Heart right ventricle (tissue), 16 donors: ENCODE results near the gene GALNT18. TPM values are rescaled to one million over a fixed set of nuclear protein-coding genes. Genes with fewer than 3 reads are reported as not detected.

ENCODE experiments used
- ATAC-seq, 8 donors: fragments of 200-7000 bp; cut with Tn5 transposase; one replicate each; pipeline ENCODE4 v1.9.1; 2020; ENCODE audit warnings: mild to moderate bottlenecking in 8 of 8, moderate library complexity in 8 of 8, moderate number of reproducible peaks in 1 of 8
- DNase-seq, 2 donors: peaks; one replicate each; pipeline ENCODE4 v3.0.0-alpha.2; 2020
- H3K27ac ChIP-seq, 10 donors: fragments of 200-600 bp; sonication (generic) in 2 of 10; one replicate each; pipeline versions ENCODE4 v1.5.0 to v1.8.0; 2020 to 2022; ENCODE audit warnings: mild to moderate bottlenecking in 3 of 10
- H3K27me3 ChIP-seq, 7 donors: fragments of 200-600 bp; one replicate each; pipeline ENCODE4 v1.8.0; 2021 to 2022; ENCODE audit warnings: mild to moderate bottlenecking in 2 of 7
- H3K36me3 ChIP-seq, 9 donors: fragments of 200-600 bp; sonication (generic) in 1 of 9; one replicate each; pipeline versions ENCODE4 v1.5.0 to v1.8.0; 2020 to 2022; ENCODE audit warnings: mild to moderate bottlenecking in 2 of 9
- H3K4me1 ChIP-seq, 9 donors: fragments of 200-600 bp; sonication (generic) in 1 of 9; one replicate each; pipeline versions ENCODE4 v1.5.0 to v1.8.0; 2020 to 2022; ENCODE audit warnings: mild to moderate bottlenecking in 4 of 9
- H3K4me3 ChIP-seq, 10 donors: fragments of 200-600 bp; sonication (generic) in 2 of 10; one replicate each; pipeline versions ENCODE4 v1.5.0 to v1.8.0; 2020 to 2022; ENCODE audit warnings: mild to moderate bottlenecking in 7 of 10, moderate library complexity in 2 of 10
- H3K9me3 ChIP-seq, 11 donors: fragments of 200-600 bp in 10 of 11; sonication (generic) in 2 of 11; one replicate each; pipeline versions ENCODE4 v1.5.0 to v1.8.0; 2013 to 2022; ENCODE audit warnings: mild to moderate bottlenecking in 2 of 11, control low read depth in 1 of 11, moderate library complexity in 1 of 11
- WGBS, 2 donors: extraction: QIAGEN DNeasy Blood & Tissue Kit; methylation state at CpG; one replicate each; pipeline ENCODE4 v1.1.7; 2013; ENCODE audit warnings: inconsistent platforms in 1 of 2; 5-methylcytosine and 5-hydroxymethylcytosine counted together
- intact Hi-C, 10 donors: fragments of 100-400 bp; cut with DNase I; formaldehyde crosslinking; loops; one replicate each; pipeline versions ENCODE4 v1.11.1 to v1.14.2; 2022
- polyA plus RNA-seq, 2 donors: library from polyadenylated mRNA; stranded (reverse); fragments of 200-250 nt; gene quantifications; one replicate each; pipeline ENCODE4 v1.2.3, GENCODE V29; 2013
- total RNA-seq, 10 donors: library from RNA; stranded (reverse); fragmentation: NEBNext Ultra II Directional in 3 of 10; extraction: Animal tissue kit (Norgen Biotek cat#: 25700) in 3 of 10; gene quantifications; one replicate each; pipeline versions ENCODE4 v1.2.1 to v1.2.4, GENCODE V29; 2021 to 2023
- TF ChIP-seq, protein P1 (sequence below), 9 donors: fragments of 200-600 bp; sonication (generic) in 2 of 9; IDR thresholded peaks; one replicate each; pipeline versions ENCODE4 v1.5.0 to v1.8.0; 2021 to 2022; ENCODE audit warnings: antibody characterized with exemption in 9 of 9, mild to moderate bottlenecking in 5 of 9, moderate library complexity in 1 of 9
- donor health status: Arrhythmogenic right ventricular cardiomyopathy.
- donor health status: ischemic (EF 13 %, LVEDD 7.1; RV severe dilation, severe dysfunction).
- donor health status: healthy with polysubstance abuse.
- donor health status: DM: no; HTN: yes; CAD: no.
- donor health status: DM: no; HTN: no; CAD: no.
- donor health status: ischemic (EF 25% LVEDD 6.9; RV normal size, moderate dysfunction).
- donor health status: ischemic (EF 25% LVEDD 5.7; RV mildly dilated, moderate dysfunction).
- donor health status: healthy.
- donor health status: DM: yes; HTN: yes; CAD: no.
- donor health status: Ischemic cardiomyopathy.
- donor health status: ischemic (EF 35%, LVEDD 5.7; RV mildly dilated, moderate dysfunction).
- donor health status: nonischemic (EF 11% LVEDD 7.7; RV severe dilation, severe dysfunction).
- donor health status: DM: yes; HTN: yes; CAD: no.
- donor health status: PGD.
- donor health status: ischemic (EF 29% LVEDD 5.4; RV normal size, mild dysfunction).
- donor health status: nonischemic (EF 23%, LVEDD 6.1; RV moderate dilation, normal function).

The GALNT18 gene
- total and polyA plus RNA-seq, 12 donors: 7.0 to 29.0 (median 15.6) TPM

DNA sequence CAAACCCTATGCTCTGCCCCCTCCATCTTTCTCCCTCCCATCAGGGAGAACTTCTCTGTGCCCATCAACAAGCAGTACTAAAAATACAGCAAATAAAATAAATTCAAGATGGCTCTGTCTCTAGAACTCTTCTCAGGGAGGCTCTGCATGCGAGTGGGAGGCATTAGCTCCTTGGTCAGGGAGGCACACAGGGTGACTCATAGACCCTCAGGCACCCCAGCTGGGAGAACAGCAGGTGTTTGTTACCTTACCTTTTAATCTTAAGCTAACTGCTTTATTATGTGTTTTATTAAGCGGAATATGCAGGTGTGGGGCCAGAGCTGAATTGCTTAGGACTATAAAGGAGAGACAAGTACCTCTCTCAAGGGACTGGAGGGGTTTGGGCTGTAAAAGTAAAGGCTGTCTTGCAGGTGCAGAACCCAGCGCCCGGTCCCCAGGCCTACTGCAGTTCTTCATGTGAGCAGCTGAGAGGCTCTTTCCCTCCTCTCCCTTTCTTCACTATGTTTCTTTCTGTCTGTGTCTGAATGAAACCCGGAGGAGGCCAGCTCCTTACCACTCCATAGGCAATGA lies 289.6 kb downstream of the GALNT18 start:
- ATAC-seq: no peak
- Histone ChIP-seq H3K36me3 (peaks cover 0 to 81% (median 0%) of the 10 kb centered on the region in 9 donors), H3K27me3 (no peaks in the 10 kb centered on the region), H3K27ac (no peak overlapping the region), H3K9me3 (no peaks in the 10 kb centered on the region), H3K4me1 (peaks cover 0 to 7% (median 0%) of the 10 kb centered on the region in 9 donors), H3K4me3 (no peak overlapping the region)
- DNase-seq: no peak
- TF ChIP-seq, protein P1, sequence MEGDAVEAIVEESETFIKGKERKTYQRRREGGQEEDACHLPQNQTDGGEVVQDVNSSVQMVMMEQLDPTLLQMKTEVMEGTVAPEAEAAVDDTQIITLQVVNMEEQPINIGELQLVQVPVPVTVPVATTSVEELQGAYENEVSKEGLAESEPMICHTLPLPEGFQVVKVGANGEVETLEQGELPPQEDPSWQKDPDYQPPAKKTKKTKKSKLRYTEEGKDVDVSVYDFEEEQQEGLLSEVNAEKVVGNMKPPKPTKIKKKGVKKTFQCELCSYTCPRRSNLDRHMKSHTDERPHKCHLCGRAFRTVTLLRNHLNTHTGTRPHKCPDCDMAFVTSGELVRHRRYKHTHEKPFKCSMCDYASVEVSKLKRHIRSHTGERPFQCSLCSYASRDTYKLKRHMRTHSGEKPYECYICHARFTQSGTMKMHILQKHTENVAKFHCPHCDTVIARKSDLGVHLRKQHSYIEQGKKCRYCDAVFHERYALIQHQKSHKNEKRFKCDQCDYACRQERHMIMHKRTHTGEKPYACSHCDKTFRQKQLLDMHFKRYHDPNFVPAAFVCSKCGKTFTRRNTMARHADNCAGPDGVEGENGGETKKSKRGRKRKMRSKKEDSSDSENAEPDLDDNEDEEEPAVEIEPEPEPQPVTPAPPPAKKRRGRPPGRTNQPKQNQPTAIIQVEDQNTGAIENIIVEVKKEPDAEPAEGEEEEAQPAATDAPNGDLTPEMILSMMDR (IDR thresholded peaks at IDR 0.05): no peak
- intact Hi-C loops: loop anchor here in 2 of 10 donors (10.0 kb wide), 1 partner anchor 293 kb away; the partner anchor contains the start of gene GALNT18 (in 2 of the 2)
- WGBS, 2 donors: 78 to 87% methylated on average over 5 of the region's 5 CpGs

DNA sequence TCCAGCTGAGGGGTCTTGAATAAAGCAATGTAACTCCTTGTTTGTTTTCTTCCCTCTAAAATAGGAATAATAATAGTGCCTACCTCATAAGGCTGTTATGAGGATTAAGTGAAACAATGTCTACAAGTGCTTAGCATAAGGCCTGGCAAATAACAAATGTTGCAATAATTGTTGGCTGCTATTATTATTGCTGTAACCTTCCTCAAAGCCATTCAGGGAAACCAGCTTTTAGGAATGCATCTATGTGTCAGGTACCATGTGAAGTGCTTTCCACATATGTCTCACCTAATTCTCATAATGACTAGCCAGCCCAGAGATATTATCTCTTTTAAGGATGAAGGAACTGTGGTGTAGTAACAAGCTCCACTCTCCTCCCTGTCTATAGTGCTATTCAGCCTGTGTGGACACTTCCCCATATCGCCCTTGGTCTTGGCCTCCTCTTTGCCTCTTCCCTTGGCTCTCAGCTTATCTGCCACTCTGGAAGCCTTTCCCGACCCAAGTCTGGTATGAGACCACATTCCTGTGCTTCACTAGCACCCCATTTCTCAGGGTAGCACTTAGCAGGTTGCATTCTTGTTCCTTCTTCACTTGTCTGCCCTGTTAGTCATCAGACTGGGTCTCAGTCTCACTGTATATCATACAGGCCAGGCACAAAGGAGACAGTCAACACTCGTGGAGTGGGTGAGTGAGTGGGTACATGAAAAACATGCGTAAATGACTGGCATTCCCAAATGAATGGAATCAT lies 292.6 kb downstream of the GALNT18 start:
- Histone ChIP-seq H3K4me1 (no peaks in the 10 kb centered on the region), H3K27me3 (no peaks in the 10 kb centered on the region), H3K9me3 (no peaks in the 10 kb centered on the region), H3K4me3 (no peak overlapping the region), H3K27ac (no peak overlapping the region), H3K36me3 (peaks cover 0 to 95% (median 8%) of the 10 kb centered on the region in 9 donors)
- TF ChIP-seq, protein P1 (IDR thresholded peaks at IDR 0.05): no peak
- intact Hi-C loops: no loop called here
- DNase-seq (no peak), ATAC-seq (peak in 1 of 8 donors; percentile 60)
- 54 to 69% methylated on average over 4 of the region's 4 CpGs for WGBS, 2 donors

DNA sequence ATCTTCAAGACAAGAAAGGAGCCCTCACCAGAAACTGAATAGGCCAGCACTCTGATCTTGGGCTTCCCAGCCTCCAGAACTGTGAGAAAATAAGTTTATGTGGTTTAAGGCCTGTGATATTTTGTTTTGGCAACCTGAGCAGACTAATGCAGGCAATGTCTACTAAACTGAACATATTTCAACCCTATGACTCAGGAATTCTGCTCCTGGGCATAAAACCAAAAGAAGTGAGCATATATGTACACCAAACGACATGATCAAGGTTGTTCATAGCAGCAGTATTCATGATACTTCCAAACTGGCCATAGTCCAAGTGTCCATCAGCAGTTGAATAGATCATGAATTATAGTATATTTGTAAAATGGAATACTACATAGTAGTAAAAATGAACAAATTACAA lies 297.7 kb downstream of the GALNT18 start:
- peaks cover 0 to 91% (median 10%) of the 10 kb centered on the region in 9 donors for H3K36me3 ChIP-seq
- 83 to 84% methylated on average over 1 of the region's 1 CpG for WGBS, 2 donors
- TF ChIP-seq, protein P1 (IDR thresholded peaks at IDR 0.05): no peak
- H3K27ac ChIP-seq: no peak overlapping the region
- H3K27me3 ChIP-seq: no peaks in the 10 kb centered on the region
- intact Hi-C loops: no loop called here
- ATAC-seq: no peak
- peaks cover 0 to 10% (median 0%) of the 10 kb centered on the region in 11 donors for H3K9me3 ChIP-seq
- H3K4me1 ChIP-seq: no peaks in the 10 kb centered on the region
- DNase-seq: no peak
- no peak overlapping the region for H3K4me3 ChIP-seq

DNA sequence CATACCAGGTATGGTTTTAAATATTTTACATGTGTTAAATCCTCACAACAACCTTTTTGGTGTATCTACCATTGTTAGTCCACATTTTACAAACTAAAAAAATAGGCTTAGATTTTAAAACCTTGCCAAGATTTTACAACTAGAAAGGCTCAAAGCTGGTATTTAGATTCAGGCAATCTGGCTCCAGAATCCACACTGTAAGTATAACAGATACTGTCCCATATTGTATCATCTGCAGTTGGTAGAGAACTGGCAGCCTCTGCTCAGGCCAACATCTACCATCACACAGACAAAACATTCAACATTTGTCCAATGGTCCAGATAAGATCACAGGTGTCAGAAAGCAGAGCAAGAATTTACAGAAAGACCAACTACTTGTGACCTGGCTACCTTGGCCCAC lies 299.7 kb downstream of the GALNT18 start:
- Histone ChIP-seq H3K9me3 (peaks cover 0 to 10% (median 0%) of the 10 kb centered on the region in 11 donors), H3K4me3 (no peak overlapping the region), H3K27ac (no peak overlapping the region), H3K4me1 (no peaks in the 10 kb centered on the region), H3K27me3 (no peaks in the 10 kb centered on the region), H3K36me3 (peaks cover 0 to 84% (median 8%) of the 10 kb centered on the region in 9 donors)
- TF ChIP-seq, protein P1 (IDR thresholded peaks at IDR 0.05): no peak
- intact Hi-C loops: no loop called here
- no peak for ATAC-seq
- DNase-seq: no peak
